Activated naive CD4-positive, alpha-beta T cell treated with Interleukin-2 at 50 U/mL for 16 hours (primary cell): ENCODE results near the gene AGAP2.
A peak's percentile ranks its signal among the peaks of the same experiment; 100 is the strongest.

Experiments used
- DNase-seq: peaks from one replicate; pipeline ENCODE4 v3.0.0-alpha.2; 2020

Gene AGAP2

DNA sequence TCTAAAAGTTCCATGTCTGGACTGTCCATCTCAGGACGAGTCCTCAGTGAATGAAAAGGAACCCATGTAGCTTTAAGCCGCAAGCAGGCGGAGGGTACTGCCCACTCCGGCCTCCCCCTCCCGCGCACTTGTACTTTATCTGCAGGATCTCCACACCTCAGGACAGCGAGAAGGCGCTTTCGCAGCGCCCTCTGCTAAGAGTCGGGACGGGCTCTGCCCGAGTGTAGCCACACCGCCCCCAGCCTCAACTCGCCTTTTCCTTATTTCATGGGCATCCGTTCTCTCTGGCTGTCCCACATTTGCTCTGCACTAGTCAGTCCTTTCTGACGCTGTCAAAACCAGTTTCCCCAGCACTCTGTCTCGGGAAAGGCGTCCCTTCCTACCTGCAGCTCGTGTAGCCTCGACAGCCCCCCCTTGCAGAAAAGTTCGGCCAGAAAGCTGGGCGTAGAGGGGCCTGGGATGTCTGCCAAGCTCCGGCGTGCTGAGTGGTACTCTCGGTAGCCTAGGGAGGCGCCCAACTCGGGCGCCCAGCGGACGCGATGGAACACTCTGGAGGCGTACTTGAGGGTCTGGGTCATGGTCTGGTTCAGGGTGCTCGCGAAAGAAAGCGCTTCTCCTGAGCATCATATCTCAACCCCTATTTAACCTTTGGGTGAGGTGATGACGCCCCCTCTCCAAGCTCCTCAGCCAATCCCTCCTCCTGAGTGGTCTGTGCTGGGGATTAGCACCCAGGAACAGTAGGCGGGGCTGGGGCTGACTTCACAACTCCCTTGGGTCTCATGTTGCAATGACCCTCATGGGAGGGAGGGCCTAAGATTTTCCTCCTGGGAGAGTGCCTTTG is 28.1 kb upstream of the AGAP2 start, which contains the start of gene CYP27B1:
Gene CYP27B1 (minus strand): TSS at position 615 of the 841 bp plus-strand sequence. CDS start 37 bp downstream, at position 578.
- no peak for DNase-seq

DNA sequence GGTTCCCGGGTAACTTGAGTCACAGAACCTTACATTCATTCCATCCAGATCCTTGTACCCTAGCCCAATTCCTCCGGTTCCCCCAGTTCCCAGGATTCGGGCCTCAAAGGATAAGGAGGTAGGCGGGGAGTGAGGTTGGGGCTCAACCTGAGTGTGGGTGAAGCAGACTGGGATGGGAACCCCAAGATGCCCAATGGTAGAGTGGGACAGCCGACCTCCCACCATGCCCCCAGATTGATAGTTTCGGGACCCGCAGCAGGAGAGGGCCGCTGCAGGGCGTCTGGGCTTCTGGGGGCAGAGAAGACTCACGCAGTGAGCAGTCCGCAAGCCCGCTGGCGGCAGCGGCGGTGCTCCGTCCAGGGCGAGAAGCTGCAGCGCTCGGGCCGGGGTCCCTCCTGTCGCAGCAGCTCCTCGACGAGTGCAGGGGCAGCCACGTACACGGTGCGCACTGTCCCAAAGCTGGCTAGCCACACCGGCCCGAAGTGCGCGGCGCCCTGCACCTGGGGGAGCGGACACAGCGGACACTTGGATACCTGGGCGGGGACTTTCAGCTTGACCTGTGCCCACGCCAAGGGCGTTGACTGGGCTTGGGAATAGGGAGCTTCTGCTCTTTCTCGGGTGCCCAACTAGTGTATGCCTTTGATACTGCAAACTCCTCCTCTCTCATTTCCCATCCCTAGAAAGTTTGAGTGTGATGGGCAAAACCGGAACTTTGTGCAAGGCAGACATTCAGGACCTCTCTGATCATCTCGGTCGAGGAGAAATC is 27.3 kb upstream of the AGAP2 start:
- DNase-seq, result no peak

DNA sequence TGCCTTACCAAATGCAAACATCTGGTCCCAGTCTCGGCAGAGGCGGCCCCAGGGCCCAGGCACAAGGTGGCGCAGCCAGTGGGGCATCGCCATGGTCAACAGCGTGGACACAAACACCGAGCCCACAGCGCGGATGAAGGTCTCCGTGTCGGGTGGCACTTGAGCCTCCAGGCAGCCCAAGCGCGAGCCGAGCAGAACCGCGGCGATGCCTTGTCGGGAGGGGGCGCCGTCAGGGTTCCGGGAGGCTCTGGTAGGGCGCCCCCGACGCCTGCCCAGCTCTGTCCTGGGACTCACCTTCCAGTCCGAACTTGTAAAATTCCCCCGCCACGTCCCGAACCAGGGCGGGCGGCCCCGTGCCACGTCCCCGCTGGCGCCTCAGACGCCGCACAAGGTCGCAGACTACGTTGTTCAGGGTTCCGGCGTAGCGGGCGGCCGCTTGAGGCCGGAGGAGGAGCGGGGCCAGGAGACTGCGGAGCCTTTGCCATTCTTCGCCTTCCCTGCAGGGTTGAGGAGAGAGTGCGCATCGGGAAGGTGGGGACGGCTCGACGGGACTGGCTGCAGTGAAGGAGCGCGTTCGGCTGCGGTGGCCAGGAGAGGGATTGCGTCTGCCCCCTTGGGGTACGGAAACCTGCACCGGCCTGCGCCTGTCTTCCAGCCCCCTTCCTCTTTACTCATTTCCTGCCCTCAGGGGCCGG is 26.6 kb upstream of the AGAP2 start:
- DNase-seq, result peak; percentile 68

DNA sequence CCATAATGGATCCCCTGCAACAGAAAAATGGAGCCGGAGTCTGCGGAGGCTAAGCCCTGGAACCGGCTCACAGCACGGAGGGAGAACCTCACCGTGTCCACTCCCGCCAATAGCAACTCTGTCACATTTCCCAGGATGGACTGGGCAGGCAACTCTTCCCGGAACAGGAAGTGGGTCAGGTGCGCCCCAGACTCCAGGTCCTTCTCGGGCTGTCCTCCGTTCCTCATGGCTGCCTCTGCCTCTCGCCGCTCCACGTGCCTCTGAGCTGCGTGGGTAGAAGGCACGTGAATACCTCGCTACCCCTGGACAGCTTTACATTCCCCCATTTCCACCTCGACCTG is 26.1 kb upstream of the AGAP2 start:
- peak; percentile 51 for DNase-seq

DNA sequence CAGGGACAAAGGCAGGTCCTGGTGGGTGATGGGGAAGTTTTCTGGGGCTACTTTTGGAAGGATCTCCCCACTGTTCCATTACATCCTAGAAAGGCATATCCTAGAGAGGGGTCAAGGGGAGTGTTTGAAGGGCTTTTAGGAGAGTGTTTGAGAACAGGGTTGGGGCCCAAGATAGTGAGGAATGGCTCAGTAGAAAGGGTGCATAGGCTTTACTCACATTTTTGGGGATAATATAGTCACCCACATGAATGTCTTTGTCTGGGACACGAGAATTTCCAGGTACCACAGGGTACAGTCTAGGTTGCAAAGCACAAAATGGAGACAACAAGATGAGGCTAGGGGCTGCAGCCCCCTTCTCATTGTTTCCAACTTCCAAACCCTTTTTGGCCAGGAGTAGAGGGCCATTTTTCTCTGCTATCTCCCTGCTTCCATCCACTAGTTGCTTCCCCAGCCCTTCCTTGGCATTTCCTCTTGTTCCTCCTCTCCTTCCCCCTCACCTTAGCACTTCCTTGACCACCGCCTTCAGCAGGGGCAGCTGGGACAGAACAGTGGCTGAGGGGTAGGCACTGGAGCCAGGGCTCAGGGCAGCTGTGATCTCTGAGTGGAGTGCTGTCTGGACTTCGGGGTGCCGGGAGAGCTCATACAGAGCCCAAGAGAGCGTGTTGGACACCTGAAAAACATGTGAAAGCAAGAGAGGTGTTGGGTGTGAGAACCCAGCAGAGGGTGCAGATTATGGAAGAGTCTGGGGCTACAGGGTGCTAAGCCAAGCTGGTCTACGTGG is 25.5 kb upstream of the AGAP2 start:
- no peak for DNase-seq

DNA sequence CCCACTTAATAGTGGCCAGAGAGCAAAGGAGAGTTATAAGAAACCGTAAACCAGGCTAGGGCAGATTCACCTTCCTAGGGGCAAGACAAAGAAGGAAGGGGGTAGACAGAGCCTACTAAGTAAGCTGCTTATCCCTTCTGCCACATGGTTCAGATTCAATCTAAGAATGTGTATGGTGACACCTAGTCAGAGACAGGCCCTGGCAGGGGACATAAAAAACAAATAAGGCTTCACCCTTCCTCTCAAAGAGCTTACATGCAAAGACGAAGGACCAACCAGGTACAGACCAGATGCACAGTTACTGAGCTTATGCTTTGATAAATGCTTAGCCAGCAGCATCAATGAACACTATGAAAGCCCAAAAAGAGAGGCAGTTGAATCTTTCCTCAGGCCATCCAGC is 23.9 kb upstream of the AGAP2 start:
- DNase-seq, result no peak

DNA sequence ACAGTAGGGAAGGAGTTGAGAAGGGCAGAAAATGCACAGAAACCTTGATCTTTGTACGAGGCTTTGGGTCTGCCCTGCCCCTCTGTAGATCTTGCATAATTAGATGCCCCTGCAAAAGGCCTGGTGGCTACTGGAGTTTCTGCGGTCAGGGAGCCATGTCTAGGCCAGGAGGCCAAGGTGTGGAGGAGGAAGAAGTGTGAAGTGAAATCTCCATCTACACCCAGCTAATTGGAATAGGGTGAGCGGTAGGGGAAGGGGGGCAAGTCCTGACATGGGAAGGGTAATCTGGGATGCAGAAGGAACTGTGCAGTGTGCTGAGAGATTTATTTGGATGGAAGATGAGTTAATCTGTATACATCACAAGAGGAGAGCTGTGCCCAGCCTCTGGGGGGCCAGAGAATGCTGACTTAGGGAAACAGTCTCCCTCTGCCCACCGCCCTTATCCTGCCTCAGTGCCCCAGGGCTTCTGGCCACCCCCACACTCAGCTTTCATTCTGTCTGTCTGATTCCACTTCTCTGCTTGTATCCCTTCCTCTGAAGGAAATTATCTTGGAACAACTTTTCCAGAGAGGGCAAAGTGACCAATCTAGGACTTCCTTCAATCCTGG is 23.0 kb upstream of the AGAP2 start:
- no peak for DNase-seq

DNA sequence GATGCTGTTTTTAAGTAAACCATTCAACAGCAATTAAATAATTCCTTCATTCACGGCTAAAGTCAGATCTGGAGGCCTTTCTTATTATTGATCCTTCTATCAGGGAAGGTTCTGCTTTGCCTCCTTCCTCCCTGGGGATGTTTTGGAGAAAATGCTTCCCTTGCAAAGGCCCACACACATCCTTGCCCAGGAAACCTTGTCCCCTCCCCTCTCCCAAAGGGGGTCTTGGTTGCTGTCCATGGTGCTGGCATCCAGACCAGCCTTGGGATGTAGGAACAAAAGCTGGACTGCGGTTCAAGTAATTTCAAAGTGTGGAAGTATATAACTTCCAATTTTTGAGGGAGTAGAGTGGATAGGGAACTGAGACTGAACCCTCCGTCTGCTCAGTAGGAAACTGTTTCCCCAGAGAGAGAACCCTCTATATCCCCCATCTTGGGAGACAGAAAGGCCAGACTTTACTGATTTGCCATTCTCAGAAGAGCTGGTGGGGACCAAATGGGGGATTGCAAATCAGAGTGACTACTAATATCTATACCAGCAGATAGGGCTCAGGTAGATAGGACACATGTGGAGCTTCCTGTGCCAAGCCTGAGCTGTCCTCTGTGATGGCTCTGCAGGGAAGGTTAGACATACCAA is 21.9 kb upstream of the AGAP2 start:
- DNase-seq, result no peak

DNA sequence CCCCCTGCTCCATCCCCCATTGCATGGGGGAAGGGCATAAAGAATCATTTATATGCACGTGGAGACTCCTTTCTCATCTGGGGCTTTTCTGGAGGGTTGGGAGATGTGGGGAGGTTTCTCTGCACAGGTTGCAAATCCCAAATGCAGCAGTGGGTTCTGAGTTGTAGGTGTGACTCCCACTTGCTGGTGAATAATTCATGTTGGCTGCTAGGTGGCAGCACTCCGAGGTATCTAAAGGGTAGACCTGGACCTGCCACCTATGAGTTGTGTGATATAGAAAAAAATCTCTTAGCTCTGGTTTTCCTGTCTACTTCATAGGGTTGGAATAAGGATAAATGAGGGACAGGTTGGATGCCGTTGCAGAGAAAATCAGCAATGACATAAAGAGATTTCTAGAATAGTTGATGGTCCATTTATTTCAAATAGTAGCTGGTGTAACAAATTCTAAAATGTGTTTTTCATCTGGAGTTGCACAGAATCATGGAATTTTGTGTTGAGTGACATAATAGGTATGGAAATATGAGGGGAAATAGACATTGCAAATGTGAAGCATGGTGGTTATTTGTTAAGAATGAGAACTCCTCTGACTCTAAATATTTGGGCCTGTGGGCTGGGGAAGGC is 20.9 kb upstream of the AGAP2 start:
- DNase-seq, result peak; percentile 46

DNA sequence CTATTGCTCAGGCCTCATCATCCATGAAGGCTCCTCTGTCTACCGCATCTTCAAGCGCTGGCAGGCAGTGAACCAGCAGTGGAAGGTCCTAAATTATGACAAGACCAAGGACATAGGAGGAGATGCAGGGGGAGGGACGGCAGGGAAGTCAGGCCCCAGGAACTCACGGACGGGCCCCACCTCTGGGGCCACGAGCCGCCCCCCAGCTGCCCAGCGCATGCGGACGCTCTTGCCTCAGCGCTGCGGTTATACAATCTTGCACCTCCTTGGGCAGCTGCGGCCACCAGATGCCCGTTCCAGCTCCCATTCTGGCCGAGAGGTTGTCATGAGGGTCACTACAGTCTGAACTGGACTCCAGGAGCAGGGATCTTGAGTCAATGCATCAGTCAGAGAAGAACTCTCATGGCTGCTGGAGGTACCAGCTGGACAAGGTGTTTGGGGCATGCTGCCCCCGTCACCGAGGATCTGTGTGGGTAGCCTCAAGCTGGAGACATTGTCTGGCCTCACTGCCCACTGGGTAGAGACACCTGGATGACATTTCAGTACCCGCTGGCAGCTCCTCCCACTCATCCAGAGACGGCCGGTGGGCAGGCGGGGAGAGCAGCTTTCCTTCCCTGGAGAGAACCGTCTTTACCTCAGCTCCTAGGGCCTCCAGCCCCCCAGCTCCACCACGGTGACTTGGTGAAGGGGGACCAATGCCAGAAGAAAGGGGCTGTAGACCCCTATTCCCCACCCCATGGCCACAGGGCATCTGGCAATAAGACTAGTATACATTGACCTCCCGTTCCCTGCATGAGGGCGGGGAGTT is 20.2 kb upstream of the AGAP2 start:
- DNase-seq, result no peak

DNA sequence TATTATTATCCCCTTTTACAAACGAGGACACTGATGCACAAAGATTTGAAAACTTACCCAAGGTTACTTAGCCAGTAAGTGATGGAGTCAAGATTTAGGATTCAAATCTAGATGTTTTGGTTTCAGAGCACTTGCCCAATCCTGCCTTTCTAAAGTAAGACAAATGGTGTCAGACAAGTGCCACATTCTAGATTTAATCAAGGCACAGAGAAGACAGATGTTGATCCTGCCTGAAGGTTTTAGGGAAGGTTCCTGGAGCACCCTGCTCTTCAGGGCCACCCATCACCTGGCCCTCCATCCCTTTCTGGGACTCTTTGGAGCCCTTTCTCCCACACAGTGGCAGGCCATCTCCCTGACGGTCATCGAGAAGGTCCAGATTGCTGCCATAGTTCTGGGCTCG is 19.2 kb upstream of the AGAP2 start:
- no peak for DNase-seq

DNA sequence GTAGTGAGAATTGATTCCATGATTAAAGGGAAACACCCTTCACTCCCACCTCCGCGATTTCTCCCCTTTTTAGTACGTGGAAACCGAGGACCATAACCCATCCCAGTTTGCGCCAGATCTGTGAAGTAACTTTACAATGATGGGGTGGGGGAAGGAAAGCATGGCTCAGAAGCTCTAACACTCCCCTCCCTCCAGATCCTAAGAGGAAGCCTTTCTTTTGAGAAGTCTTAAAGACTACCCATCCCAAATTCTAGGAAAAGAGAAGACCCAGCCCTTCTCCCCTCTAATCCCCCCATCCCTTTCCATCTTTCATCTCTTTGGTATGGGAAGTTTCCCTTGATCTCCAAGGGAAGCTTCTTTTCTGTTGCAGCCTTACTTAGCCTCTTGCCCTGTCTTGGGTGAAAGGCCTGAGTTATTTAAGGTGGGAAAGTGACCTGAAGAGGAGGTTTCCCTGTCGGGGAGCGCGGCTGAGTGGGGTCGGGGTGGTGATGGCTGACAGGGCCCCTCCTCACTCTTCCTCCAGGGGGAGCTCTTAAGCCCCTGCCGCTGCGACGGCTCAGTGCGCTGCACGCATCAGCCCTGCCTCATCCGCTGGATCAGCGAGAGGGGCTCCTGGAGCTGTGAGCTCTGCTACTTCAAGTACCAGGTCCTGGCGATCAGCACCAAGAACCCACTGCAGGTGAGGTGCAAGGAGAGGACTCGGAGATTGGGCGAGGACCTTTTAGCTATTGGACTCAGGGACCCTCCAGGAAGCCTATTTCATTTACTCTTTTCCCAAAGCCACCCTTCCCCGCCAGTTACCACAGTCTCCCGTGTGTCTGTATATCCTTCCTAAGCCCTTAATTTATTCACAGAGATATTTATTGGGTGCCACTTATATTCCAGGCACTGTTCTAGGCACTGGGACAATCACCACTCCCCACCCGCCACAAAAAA is 18.1 kb upstream of the AGAP2 start:
- peak; percentile 76 for DNase-seq

DNA sequence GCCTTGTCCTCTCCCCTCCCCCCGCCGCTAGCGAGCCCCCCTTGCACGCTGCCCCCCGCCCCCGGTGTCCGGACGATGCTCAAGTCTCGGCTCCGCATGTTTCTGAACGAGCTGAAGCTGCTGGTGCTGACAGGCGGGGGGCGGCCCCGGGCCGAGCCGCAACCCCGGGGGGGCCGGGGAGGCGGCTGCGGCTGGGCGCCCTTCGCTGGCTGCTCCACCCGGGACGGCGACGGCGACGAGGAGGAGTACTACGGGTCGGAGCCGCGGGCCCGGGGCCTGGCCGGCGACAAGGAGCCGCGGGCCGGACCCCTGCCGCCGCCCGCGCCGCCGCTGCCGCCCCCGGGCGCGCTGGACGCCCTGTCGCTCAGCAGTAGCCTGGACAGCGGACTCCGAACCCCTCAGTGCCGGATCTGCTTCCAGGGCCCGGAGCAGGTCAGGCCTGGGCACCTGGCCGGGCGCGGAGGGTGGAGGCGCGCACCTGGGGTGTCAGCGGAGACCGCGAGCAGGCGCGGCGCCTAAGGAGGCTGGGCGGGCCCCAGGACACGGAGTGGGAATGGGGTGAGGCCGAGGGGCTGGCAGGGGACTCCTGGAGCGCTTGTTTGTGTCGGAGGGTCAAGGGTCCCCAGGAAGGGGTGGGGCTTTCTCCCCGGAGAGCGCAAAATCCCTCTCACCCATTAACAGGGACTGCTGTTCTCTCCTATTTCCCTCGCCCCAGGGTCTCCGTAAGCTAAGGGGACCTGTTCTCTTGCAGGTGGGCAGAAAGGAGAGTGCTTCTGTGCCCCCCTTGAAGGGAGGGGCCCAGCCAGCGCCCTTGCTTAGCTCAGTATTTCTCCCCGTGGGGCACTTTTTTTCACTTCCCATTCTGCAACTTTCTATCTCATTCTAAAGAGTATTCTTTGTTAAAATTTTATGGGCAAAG is 17.2 kb upstream of the AGAP2 start:
- peak; percentile 46 for DNase-seq

DNA sequence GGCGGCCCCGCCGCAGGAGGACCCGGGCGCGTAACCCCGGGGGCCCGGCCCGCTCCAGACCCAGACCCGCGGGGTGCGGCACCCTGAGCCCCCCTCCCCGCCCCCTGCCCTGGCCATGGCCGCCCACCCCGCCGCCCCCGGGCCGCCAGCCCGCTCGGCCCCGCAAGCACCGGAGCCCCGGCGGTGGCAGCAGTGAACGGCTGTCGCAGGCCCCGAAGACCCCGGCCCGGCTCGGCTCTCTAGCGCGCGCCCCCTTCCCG is 16.6 kb upstream of the AGAP2 start:
- DNase-seq, result no peak

DNA sequence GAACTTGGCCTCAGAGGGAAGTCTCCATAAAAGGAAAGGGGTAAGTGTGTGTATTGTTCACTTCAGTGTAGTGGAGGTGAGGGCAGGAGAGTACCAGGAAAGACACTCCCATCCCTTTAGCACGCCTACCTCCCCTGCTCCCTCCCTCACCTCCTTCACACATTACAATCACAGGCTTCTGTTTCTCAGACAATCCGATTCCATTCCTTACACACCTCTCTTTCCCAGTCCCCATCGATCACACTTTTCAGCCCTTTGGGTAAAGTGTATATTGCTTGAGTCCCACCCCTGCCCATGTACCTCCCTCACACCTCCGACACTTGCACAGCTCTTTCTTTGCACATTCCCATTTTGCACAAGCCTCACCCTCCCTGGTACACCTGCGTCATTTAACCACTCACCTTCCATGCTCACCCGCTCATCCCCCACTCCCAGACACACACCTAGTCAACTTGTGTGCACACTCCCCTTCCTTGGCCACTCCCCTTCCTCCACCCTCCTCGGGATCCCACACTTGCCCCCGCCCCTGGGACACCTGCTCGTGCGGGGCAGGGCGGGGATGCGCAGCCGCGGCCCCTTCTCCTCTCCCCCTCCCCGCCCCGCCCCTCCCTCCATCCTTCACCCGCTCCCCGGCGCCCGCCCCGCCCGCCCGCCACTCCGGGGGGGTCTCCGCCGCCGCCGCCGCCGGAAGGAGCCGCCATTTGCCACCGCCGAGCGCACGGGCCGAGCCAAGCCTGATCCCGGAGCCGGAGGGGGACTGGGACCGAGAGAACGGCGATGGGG is 16.1 kb upstream of the AGAP2 start, which contains the start of gene MARCHF9:
Gene MARCHF9 (plus strand): TSS at position 693 of the 783 bp plus-strand sequence. CDS start 426 bp downstream, outside the sequence.
- peak; percentile 86 for DNase-seq

DNA sequence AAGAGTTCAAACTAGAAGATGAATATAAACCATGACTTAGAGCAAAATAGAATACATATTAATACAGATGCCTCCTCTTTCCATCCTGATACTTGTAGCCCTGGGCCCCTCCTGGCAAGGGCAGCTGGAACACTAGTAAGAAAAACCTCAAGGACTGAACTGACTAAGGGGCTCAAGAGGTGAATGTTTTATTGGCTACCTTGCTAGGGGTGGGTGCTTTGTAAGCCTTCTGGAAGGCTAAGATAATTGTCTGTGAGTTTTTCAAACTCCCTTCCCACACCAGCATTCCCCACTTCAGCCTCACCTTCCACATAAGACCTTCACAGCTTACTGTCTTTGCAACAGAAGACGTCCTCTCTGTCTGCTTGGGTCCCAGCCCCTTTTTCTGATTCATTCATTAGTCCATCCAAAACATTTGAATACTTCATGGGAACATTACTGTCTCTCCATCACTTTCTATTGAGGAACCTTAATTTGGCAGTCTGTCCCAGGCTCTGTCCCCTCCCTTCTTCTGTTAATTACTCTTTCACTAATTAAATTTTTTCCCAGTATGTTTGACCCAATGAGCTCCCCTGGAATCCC is 15.3 kb upstream of the AGAP2 start:
- DNase-seq, result no peak

DNA sequence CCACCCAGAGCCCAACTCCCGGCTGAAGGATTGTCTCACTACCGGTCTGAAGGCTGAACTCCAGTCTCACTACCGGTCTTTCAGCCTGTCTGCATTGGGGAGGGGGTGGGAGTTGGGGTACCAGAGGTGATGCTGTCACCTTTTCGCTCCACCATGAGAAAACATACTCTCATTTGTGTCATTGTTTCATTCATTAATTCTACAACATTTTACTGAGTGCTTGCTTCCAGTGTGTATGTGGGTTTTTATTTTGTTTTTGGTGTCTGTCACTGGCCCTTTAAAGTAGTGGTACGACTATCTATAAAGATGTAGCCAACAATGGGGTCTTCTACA is 14.1 kb upstream of the AGAP2 start:
- no peak for DNase-seq
